Activated CD4-positive, alpha-beta T cell treated with anti-CD3 and anti-CD28 coated beads, Interleukin-2, amount 50 U/mL, for 4 hours (primary cell): ENCODE results near the gene RAB11B.
"Not testable (repeated sequence)": the region's sequence is repeated elsewhere in the genome, so short reads cannot be mapped to it uniquely, and the experiment has no call there.

Experiments used
- DNase-seq, 2 experiments: peaks; one replicate each; pipeline ENCODE4 v3.0.0-alpha.2; 2020

Gene RAB11B

GRCh38 chr19:8371011-8371804, 19.0 kb upstream of the RAB11B start:
- no peak for DNase-seq

DNA sequence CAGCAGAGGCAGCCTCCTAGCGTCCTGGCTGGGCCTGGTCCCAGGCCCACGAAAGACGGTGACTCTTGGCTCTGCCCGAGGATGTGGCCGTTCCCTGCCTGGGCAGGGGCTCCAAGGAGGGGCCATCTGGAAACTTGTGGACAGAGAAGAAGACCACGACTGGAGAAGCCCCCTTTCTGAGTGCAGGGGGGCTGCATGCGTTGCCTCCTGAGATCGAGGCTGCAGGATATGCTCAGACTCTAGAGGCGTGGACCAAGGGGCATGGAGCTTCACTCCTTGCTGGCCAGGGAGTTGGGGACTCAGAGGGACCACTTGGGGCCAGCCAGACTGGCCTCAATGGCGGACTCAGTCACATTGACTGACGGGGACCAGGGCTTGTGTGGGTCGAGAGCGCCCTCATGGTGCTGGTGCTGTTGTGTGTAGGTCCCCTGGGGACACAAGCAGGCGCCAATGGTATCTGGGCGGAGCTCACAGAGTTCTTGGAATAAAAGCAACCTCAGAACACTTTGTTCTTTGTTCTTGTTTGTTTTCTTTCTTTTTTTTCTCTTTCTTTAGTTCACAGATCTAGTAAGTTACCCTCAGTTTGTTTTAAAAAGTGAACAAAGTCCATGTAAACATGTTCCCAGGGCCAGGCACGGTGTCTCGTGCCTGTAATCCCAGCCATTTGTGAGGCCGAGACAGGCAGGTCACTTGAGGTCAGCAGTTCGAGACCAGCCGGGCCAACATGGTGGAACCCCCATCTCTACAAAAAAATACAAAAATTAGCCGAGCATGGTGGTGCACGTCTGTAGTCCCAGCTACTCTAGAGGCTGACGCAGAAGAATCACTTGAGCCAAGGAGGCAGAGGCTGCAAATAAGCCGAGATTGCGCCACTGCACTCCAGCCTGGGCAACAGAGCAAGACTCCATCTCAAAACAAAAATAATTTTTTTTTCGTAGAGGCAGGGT, 16.0 kb upstream of the RAB11B start:
- DNase-seq = no peak

- DNase-seq = not testable (repeated sequence)
Measured at GRCh38 chr19:8375766-8376165, 14.4 kb upstream of the RAB11B start.

DNA sequence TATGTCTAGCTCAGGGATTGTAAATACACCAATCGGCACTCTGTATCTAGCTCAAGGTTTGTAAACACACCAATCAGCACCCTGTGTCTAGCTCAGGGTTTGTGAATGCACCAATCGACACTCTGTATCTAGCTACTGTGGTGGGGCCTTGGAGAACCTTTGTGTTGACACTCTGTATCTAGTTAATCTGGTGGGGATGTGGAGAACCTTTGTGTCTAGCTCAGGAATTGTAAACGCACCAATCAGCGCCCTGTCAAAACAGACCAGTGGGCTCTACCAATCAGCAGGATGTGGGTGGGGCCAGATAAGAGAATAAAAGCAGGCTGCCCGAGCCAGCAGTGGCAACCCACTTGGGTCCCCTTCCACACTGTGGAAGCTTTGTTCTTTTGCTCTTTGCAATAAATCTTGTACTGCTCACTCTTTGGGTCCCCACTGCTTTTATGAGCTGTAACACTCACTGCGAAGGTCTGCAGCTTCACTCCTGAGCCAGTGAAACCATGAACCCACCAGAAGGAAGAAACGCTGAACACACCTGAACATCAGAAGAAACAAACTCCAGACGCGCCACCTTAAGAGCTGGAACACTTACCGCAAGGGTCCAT, 13.7 kb upstream of the RAB11B start:
- not testable (repeated sequence) for DNase-seq

GRCh38 chr19:8377598-8377997, 12.6 kb upstream of the RAB11B start:
- DNase-seq = no peak

DNA sequence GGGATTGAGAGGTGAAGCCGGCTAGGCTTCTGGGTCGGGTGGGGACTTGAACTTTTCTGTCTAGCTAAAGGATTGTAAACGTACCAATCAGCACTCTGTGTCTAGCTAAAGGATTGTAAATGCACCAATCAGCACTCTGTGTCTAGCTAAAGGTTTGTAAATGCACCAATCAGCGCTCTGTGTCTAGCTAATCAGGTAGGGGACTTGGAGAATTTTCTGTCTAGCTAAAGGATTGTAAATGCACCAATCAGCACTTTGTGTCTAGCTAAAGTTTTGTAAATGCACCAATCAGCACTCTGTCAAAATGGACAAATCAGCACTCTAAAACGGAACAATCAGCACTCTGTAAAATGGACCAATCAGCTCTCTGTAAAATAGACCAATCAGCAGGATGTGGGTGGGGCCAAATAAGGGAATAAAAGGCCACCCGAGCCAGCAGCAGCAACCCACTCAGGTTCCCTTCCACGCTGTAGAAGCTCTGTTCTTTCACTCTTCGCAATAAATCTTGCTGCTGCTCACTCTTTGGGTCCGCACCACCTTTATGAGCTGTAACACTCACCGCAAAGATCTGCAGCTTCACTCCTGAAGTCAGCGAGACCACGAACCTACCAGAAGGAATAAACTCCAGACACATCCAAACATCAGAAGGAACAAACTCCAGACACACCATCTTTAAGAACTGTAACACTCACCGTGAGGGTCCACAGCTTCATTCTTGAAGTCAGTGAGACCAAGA, 10.8 kb upstream of the RAB11B start:
- DNase-seq = not testable (repeated sequence)

- DNase-seq = not testable (repeated sequence)
Measured at GRCh38 chr19:8384569-8384968, 5.6 kb upstream of the RAB11B start.

- DNase-seq = not testable (repeated sequence)
Measured at GRCh38 chr19:8385103-8385502, 5.1 kb upstream of the RAB11B start.

- not testable (repeated sequence) for DNase-seq
Measured at GRCh38 chr19:8385566-8385965, 4.6 kb upstream of the RAB11B start.

GRCh38 chr19:8386419-8386818, 3.7 kb upstream of the RAB11B start:
- DNase-seq = not testable (repeated sequence)

GRCh38 chr19:8386990-8387389, 3.2 kb upstream of the RAB11B start:
- no peak for DNase-seq

DNA sequence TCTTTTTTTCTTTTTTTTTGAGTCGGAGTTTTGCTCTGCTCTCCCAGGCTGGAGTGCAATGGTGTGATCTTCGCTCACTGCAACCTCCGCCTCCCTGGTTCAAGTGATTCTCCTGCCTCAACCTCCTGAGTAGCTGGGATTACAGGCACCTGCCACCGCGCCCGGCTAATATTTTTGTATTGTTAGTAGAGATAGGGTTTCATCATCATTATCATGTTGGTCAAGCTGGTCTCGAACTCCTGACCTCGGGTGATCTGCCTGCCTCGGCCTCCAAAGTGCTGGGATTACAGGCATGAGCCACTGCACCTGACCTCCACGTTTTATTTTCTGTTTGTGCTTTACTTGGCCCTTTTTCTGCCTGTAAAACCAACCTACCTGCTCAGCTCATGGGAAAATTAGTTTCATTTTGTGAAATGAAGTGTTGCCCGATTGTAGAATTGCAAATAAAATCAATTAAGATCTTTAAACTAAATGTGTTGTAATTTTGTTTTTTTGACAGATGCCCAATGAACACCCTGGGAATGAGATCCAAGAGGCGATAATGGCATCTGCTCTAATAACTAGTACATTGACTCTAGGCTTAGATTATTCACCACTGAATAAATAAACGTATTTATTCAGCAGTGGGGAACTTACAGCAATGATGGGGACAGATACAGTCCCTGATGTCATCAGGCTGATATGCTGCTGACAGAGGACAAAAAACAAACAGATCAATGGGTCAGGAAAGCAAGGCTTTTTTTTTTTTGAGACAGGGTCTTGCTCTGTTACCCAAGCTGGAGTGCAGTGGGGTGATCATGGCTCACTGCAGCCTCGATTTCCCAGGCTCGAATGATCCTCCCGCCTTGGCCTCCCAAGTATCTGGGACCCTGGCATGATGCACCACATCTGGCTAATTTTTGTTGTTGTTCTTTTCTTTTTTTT, 2.2 kb upstream of the RAB11B start:
- no peak for DNase-seq

DNA sequence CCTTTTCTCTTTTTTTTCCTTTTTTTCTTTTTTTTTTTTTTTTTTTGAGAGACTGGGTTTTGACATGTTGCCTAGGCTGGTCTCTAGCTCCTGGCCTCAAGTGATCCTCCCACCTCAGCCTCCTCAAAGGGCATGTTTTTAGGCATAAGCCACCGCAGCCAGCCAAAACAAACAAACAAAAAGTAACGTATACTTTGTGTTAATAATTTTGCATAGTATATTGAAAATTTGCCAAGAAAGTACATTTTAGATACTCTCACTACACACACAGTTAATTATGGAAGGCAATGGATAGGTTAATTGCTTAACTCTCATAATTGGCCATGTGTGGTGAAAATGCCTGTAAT, 1.6 kb upstream of the RAB11B start:
- no peak for DNase-seq

DNA sequence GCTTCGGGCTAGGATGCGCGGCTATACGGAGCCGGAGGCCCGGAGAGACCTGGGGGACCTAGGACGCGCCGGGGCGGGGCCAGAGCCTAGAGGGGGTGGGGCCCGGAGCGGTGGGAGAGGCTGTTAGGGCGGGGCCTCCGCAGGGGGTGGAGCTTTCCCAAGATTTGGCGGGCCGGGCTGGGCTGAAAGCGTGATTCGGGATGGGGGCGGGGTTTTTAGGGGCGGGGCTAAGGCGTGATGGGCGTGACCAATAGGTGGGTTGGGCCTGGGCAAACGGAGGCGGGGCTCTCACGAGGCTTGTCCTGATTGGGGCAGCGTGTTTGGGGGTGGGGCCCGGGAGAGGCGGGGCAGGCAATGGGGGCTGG, 439 bp downstream of the RAB11B start:
- peak; percentile 90 to 93 for DNase-seq

DNA sequence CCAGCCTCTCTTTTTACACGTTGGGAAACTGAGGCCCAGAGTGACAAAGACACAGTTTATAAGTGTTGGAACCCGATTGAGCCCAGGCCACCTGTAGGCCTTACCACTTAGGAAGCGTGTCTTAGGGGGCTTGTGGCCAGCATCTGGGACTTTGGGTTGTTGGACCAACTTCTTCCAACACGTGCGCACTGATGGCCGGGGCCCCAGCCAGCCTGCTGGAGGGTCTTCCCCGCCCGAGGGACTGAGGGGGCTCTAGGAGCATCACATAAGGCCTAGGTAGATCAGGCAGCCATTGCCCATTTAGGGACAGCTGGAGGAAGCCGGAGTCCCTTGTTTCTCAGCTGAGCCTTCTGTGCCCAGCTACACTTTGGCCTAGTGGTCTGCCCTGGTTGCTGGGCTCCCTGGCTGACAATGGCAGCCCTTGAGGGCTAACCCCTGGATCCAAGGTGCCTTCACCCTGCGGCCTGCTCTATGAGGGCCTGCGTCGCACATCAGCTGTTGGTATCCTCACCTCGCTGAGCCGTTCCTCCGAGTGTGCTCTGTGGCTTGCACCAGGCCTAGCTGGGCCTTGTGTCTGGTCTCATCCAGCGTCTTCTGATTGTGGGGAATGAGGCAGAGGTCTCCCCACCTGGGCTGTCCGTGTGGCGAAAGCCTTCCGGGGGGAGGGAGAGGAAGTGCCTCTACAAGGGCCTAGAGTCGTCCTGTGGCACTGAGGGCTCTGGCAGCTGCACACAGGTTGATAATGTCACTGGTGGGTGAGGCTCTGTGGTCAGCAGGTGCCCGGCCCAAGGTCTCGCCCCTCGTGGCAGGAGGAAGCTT, 1.2 kb downstream of the RAB11B start:
- no peak for DNase-seq

GRCh38 chr19:8392017-8392591, 1.9 kb downstream of the RAB11B start:
- DNase-seq = no peak

DNA sequence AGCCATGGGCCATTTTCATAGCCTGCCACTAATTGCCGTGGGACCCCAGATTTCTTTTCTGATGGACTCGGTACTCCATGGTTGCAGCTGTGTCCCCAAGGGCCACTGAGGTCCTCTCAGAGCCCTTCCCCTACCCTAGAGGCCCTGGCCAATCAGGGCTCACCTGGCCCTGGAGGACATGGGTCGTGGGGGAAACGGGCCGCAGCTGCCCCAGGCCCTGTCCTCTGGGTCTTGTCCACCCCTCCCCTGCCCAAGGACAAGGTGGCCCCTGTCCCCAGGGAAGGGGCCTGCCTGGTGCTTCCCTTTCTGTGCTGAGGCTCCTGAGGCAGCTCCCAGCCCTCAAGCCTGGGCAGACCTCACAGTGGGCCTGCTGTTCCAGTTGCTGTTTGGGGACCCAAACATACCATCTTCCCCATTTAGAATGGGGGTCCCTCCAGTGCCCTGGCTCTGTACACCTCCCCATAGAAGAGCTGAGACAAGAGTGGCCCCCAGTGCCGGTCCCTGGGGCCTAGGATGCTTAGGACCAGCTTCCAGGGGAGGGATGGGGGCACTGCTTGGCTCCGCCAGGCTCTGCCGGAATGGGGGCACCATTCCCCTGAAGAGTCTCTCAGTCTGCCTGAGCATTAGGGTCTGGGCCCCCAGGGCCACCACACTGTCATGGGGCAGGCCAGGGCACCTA, 3.2 kb downstream of the RAB11B start:
- DNase-seq = no peak

- DNase-seq = no peak
Measured at GRCh38 chr19:8393871-8394250, 3.7 kb downstream of the RAB11B start.

DNA sequence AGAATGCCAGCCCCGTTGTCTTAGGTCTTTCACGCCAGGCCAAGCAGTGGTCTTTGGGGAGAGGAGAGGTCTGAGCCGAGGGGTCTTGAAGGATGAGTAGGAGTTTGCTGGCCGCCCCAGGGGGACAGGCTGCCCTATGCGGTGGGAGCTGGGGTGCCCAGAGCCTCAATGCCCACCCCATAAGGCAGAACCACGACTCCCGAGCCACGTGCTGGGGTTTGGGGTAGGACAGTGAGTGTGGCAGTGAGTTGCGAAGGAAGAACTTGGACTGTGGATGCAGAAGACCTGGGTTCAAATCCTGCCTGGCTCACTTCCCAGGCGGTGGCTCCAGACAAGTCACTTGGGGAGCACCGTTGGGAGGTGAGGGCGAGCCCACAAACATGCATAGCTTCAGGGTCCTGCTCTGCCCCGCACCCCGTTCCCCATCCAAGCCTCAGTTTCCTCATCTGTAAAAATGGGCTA, 5.5 kb downstream of the RAB11B start:
- DNase-seq = no peak

- DNase-seq = no peak
Measured at GRCh38 chr19:8396185-8396562, 6.0 kb downstream of the RAB11B start.
